K562 (cell line): ENCODE results near the gene DOK3.

ENCODE experiments used
- CTCF ChIP-seq, 3 experiments: IDR thresholded peaks in 2 of 3; conservative IDR thresholded peaks in 1 of 3; 2 replicates each; pipeline ENCODE4 v1.5.1; 2011 to 2012; ENCODE audit warnings: low read length in 3 of 3, mild to moderate bottlenecking in 3 of 3, control low read depth in 2 of 3, improper control_type of control experiment in 1 of 3, inconsistent platforms in 1 of 3, low read depth in 1 of 3, mixed read lengths in 1 of 3, moderate library complexity in 1 of 3; ENCODE audit not compliant: insufficient read depth in 2 of 3
- KLF1 ChIP-seq: fragments of 450-650 bp; IDR thresholded peaks from 2 replicates; pipeline ENCODE4 v1.6.1; 2016; ENCODE audit warnings: missing genetic modification characterization, missing compliant biosample characterization
- POLR2AphosphoS5 ChIP-seq: IDR thresholded peaks from 2 replicates; pipeline ENCODE4 v1.6.1; 2011; ENCODE audit warnings: mild to moderate bottlenecking, low read depth, low read length, moderate library complexity; ENCODE audit not compliant: control insufficient read depth, insufficient read depth
- SIN3B ChIP-seq: fragments of 450-650 bp; IDR thresholded peaks from 2 replicates; pipeline ENCODE4 v1.6.1; 2017; ENCODE audit warnings: low read depth, mild to moderate bottlenecking, moderate library complexity
- SRF ChIP-seq, 2 experiments: fragments of 250-450, 450-650 bp in 1 of 2; sonication (Bioruptor Pico) in 1 of 2; sonication (generic) in 1 of 2; formaldehyde crosslinking; IDR thresholded peaks; 2 replicates each; pipeline versions ENCODE4 v1.5.0 to v1.5.1; 2020 to 2022; ENCODE audit warnings: mild to moderate bottlenecking in 1 of 2, missing genetic modification reagents in 1 of 2
- TEAD4 ChIP-seq, 2 experiments: sonication (generic) in 1 of 2; formaldehyde crosslinking in 1 of 2; IDR thresholded peaks; 2 replicates each; pipeline versions ENCODE4 v1.6.1 to v1.8.0; 2012 to 2022; ENCODE audit warnings: borderline replicate concordance in 1 of 2, inconsistent platforms in 1 of 2, low read length in 1 of 2, mild to moderate bottlenecking in 1 of 2, missing genetic modification reagents in 1 of 2
- YBX1 ChIP-seq: fragments of 450-650 bp; IDR thresholded peaks from 2 replicates; pipeline ENCODE4 v1.7.1; 2016; ENCODE audit warnings: mild to moderate bottlenecking
- ZFP1 ChIP-seq: fragments of 450-650 bp; formaldehyde crosslinking; IDR thresholded peaks from 2 replicates; pipeline ENCODE4 v1.4.0; 2020; ENCODE audit warnings: mild to moderate bottlenecking, mixed read lengths
- ZFX ChIP-seq: sonication (generic); formaldehyde crosslinking; IDR thresholded peaks from 2 replicates; pipeline ENCODE4 v1.8.0; 2022; ENCODE audit warnings: mild to moderate bottlenecking, missing genetic modification reagents, moderate library complexity

DNA sequence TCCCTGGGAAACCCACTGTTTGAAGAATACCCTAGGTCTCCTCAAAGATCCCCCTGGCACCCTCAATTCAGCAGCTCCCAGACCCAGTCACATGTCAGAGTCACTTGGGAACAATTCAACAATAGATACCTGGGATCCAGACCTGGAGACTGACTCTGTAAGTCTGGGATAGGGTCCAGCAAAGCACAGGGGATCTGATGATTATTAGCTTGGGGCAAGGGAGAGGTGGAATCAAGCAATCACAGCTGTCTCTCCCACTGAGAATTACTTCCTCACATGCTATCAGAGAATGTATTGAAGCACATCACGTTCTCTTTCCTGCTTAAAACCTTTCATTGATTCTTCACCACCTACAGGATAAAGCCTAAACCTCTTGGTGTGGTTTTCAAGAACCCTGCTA is 38.9 kb upstream of the DOK3 start:
- TF ChIP-seq KLF1 (tag) (no peak), ZFX (CRISPR knock-in tag) (no peak), CTCF (IDR thresholded peaks at IDR 0.05 in 2 of 3, conservative IDR thresholded peaks at IDR 0.05 in 1 of 3; ENCODE audit: insufficient read depth in 2 of 3, low read depth in 1 of 3, low read length in 3 of 3) (no peak), TEAD4 (IDR thresholded peaks at IDR 0.05; ENCODE audit: low read length) (no peak), TEAD4 (CRISPR knock-in tag; IDR thresholded peaks at IDR 0.05; ENCODE audit: borderline replicate concordance) (no peak), YBX1 (no peak), ZFP1 (no peak), SIN3B (no peak), POLR2AphosphoS5 (no peak), SRF (CRISPR knock-in tag; IDR thresholded peaks at IDR 0.05) (no peak)
